HG03280 (cell line): ENCODE measurements around the gene LCN6.
"Not testable (repeated sequence)": the region's sequence is repeated elsewhere in the genome, so short reads cannot be mapped to it uniquely, and the experiment has no call there.

Experiments used
- ATAC-seq: cut with Tn5 transposase; IDR thresholded peaks from one replicate; pipeline ENCODE4 v1.9.1; 2021; ENCODE audit warnings: mild to moderate bottlenecking, moderate library complexity; ENCODE audit not compliant: unreplicated experiment

LCN6 gene

GRCh38 chr9:136712690-136713544 is 35.4 kb downstream of the LCN6 start:
- no peak for ATAC-seq

- ATAC-seq, result no peak
These were observed 36.3 kb downstream of the LCN6 start, which contains the start of gene DIPK1B for GRCh38 chr9:136711751-136712689. Gene DIPK1B (plus strand): TSS chr9:136712572. CDS start chr9:136712666, 94 bp downstream.

GRCh38 chr9:136711219-136711648 is 37.1 kb downstream of the LCN6 start:
- ATAC-seq, result not testable (repeated sequence)

- no peak for ATAC-seq
These were observed 37.8 kb downstream of the LCN6 start for GRCh38 chr9:136710543-136710942.

- ATAC-seq, result no peak
These were observed 38.7 kb downstream of the LCN6 start for GRCh38 chr9:136709454-136710109.

GRCh38 chr9:136707849-136708517 is 40.3 kb downstream of the LCN6 start:
- ATAC-seq, result no peak

GRCh38 chr9:136707011-136707410 is 41.3 kb downstream of the LCN6 start:
- no peak for ATAC-seq

GRCh38 chr9:136705564-136705963 is 42.8 kb downstream of the LCN6 start:
- no peak for ATAC-seq

GRCh38 chr9:136704741-136705140 is 43.6 kb downstream of the LCN6 start:
- ATAC-seq, result not testable (repeated sequence)

- ATAC-seq, result no peak
These were observed 45.0 kb downstream of the LCN6 start for GRCh38 chr9:136703276-136703860.

- ATAC-seq, result no peak
These were observed 46.7 kb downstream of the LCN6 start for GRCh38 chr9:136701668-136702053.

GRCh38 chr9:136700959-136701667 is 47.2 kb downstream of the LCN6 start:
- ATAC-seq, result peak; percentile 67

- ATAC-seq, result no peak
These were observed 48.0 kb downstream of the LCN6 start for GRCh38 chr9:136700304-136700703.

GRCh38 chr9:136698635-136699246 is 49.6 kb downstream of the LCN6 start:
- ATAC-seq, result no peak

- no peak for ATAC-seq
These were observed 50.4 kb downstream of the LCN6 start for GRCh38 chr9:136697821-136698526.

- ATAC-seq, result no peak
These were observed 51.0 kb downstream of the LCN6 start for GRCh38 chr9:136697146-136697820.

- ATAC-seq, result no peak
These were observed 51.8 kb downstream of the LCN6 start for GRCh38 chr9:136696502-136696901.

- no peak for ATAC-seq
These were observed 52.4 kb downstream of the LCN6 start for GRCh38 chr9:136695955-136696354.
